Stimulated activated CD4-positive, alpha-beta T cell treated with anti-CD3 and anti-CD28 coated beads, Interleukin-4, amount 100 ng/mL, for 48 hours (primary cell): ENCODE data around the gene IRX1.

Experiments used
- DNase-seq, 2 donors: peaks; one replicate each; pipeline ENCODE4 v3.0.0-alpha.2; 2020; ENCODE audit warnings: low read depth in 2 of 2

IRX1 gene

DNA sequence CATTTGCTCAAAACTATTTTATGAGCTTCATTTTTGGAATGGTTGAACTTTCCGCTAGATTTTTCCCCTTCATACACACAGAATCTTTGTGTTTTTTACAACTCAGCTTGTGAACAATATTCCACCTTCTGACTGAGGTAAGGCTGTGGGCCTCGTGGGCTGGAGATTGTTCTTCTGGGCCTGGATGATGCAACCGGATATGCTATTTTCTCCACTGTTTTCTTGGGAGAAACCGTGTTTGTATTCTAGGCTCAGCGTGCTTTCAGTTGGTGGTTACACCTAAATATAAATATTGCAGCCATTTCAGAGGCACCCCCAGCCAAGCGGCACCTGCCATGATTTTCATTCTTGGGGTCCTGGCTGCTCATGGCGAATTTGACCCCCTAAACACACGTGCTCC is 55.2 kb downstream of the IRX1 start:
- DNase-seq, result no peak
